Neural crest cell (in vitro differentiated cells): ENCODE results near the gene HINT1. TPM values are rescaled to one million over a fixed set of nuclear protein-coding genes. Genes with fewer than 3 reads are reported as not detected.
"Not testable (repeated sequence)": the region's sequence is repeated elsewhere in the genome, so short reads cannot be mapped to it uniquely, and the experiment has no call there.

Source experiments
- DNase-seq: peaks from one replicate; pipeline ENCODE4 v3.0.0; 2021; ENCODE audit warnings: low read depth, mixed read lengths, low spot score
- H3K27ac Mint-ChIP-seq: one replicate; pipeline ENCODE4 v1.8.0; 2021; ENCODE audit warnings: mild to moderate bottlenecking, mixed read lengths; ENCODE audit not compliant: unreplicated experiment
- H3K27me3 Mint-ChIP-seq: 2 replicates; pipeline ENCODE4 v1.8.0; 2021; ENCODE audit warnings: low read depth, mild to moderate bottlenecking, mixed read lengths
- H3K36me3 Mint-ChIP-seq: 2 replicates; pipeline ENCODE4 v1.8.0; 2021; ENCODE audit warnings: low read depth, mild to moderate bottlenecking, mixed read lengths
- H3K4me1 Mint-ChIP-seq: 2 replicates; pipeline ENCODE4 v1.8.0; 2021; ENCODE audit warnings: mixed read lengths
- H3K4me3 Mint-ChIP-seq: one replicate; pipeline ENCODE4 v1.8.0; 2021; ENCODE audit warnings: mild to moderate bottlenecking, mixed read lengths
- H3K9me3 Mint-ChIP-seq: 2 replicates; pipeline ENCODE4 v1.8.0; 2021; ENCODE audit warnings: mixed read lengths
- CTCF ChIP-seq: fragments of 200-600 bp; sonication (generic); conservative IDR thresholded peaks from 2 replicates; pipeline ENCODE4 v1.5.0; 2021; ENCODE audit warnings: antibody characterized with exemption, mild to moderate bottlenecking
- total RNA-seq: library from RNA; stranded (reverse); gene quantifications from 2 replicates; pipeline ENCODE4 v1.2.1, GENCODE V29; 2021

HINT1 gene
- total RNA-seq, 1 donor from 2014 or later: 264 TPM

- no peaks in the 10 kb centered on the region for H3K4me1 Mint-ChIP-seq
- TF ChIP-seq CTCF: no peak
These were observed 14.6 kb downstream of the HINT1 start for GRCh38 chr5:131150408-131150807.

GRCh38 chr5:131148835-131149234, 16.2 kb downstream of the HINT1 start:
- H3K36me3 Mint-ChIP-seq: no peaks in the 10 kb centered on the region
- H3K27ac Mint-ChIP-seq: no peak overlapping the region
- no peak for TF ChIP-seq CTCF
- no peaks in the 10 kb centered on the region for H3K27me3 Mint-ChIP-seq
- no peak for DNase-seq
- no peaks in the 10 kb centered on the region for H3K9me3 Mint-ChIP-seq
- no peaks in the 10 kb centered on the region for H3K4me1 Mint-ChIP-seq
- no peak overlapping the region for H3K4me3 Mint-ChIP-seq

More at GRCh38 chr5:131150408-131150807, 14.6 kb downstream of the HINT1 start:
- no peak overlapping the region for H3K4me3 Mint-ChIP-seq
- no peaks in the 10 kb centered on the region for H3K27me3 Mint-ChIP-seq
- H3K9me3 Mint-ChIP-seq: no peaks in the 10 kb centered on the region
- no peak overlapping the region for H3K27ac Mint-ChIP-seq
- no peak for DNase-seq
- no peaks in the 10 kb centered on the region for H3K36me3 Mint-ChIP-seq

GRCh38 chr5:131147258-131147657, 17.8 kb downstream of the HINT1 start:
- Mint-ChIP-seq H3K4me1 (no peaks in the 10 kb centered on the region), H3K27ac (no peak overlapping the region), H3K4me3 (no peak overlapping the region), H3K9me3 (no peaks in the 10 kb centered on the region), H3K27me3 (no peaks in the 10 kb centered on the region), H3K36me3 (no peaks in the 10 kb centered on the region)
- no peak for DNase-seq
- TF ChIP-seq CTCF: no peak

- Mint-ChIP-seq H3K9me3 (peaks cover 3% of the 10 kb centered on the region), H3K4me3 (no peak overlapping the region), H3K27me3 (no peaks in the 10 kb centered on the region), H3K36me3 (no peaks in the 10 kb centered on the region), H3K4me1 (no peaks in the 10 kb centered on the region), H3K27ac (no peak overlapping the region)
- no peak for TF ChIP-seq CTCF
- DNase-seq: no peak
These were observed 22.0 kb downstream of the HINT1 start for GRCh38 chr5:131142970-131143617.

GRCh38 chr5:131139321-131139720, 25.7 kb downstream of the HINT1 start:
- no peak for TF ChIP-seq CTCF
- Mint-ChIP-seq H3K9me3 (peaks cover 6% of the 10 kb centered on the region), H3K27me3 (no peaks in the 10 kb centered on the region), H3K4me1 (no peaks in the 10 kb centered on the region), H3K36me3 (peaks cover 2% of the 10 kb centered on the region), H3K4me3 (no peak overlapping the region), H3K27ac (no peak overlapping the region)
- no peak for DNase-seq

- not testable (repeated sequence) for H3K4me3 Mint-ChIP-seq, H3K27me3 Mint-ChIP-seq, H3K27ac Mint-ChIP-seq, H3K4me1 Mint-ChIP-seq, DNase-seq, H3K36me3 Mint-ChIP-seq, H3K9me3 Mint-ChIP-seq
These were observed 26.6 kb downstream of the HINT1 start for GRCh38 chr5:131138406-131138805.

GRCh38 chr5:131133091-131133490, 32.0 kb downstream of the HINT1 start:
- not testable (repeated sequence) for H3K36me3 Mint-ChIP-seq, H3K4me3 Mint-ChIP-seq, H3K27me3 Mint-ChIP-seq, DNase-seq, H3K27ac Mint-ChIP-seq, H3K4me1 Mint-ChIP-seq, H3K9me3 Mint-ChIP-seq
